HCEC 1CT (cell line): ENCODE measurements around the gene NKTR.
"Not testable (repeated sequence)": the region's sequence is repeated elsewhere in the genome, so short reads cannot be mapped to it uniquely, and the experiment has no call there.

Experiments
- DNase-seq: peaks from one replicate; pipeline ENCODE4 v3.0.0-alpha.2; 2017

The NKTR gene

DNA sequence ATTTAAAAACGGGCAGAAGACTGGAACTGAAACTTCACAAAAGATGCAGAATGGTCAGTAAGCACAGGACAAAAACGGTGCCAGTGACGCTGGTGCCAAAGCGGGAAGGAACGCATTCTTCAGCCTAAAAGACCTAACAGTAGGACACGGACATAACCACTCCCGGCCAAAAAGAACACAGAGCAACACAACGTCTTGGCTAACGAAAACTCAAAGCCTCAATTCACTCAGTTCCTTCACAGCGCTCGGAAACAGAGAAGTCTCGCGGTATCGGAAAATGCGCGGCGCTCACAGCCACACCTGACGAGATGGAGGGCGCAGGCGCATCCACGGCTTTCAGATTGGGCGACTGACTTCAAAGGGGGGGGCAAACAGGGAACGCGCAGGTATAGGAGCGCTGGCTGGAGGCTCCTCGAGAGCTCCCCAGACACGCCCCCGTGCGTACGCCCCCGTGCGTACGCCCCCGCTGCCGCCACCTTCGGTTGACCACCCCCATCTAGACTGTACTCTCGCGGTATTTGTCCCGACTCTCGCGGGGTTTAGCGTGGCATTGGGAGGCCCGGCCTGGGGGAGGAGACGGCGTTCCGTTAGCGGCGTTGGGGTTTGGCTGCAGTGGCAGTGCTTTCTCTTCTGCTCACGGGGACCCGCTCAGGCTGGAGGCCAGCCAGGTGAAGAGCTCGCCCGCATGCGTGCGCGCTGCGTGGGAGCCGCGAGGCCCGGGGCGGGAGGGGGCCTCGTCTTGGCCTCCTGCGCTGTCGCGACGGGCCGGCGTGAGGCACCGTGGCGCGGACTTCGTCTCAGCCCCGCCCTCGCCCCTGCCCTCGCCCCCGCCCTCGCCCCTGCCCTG, at the start of gene NKTR:
TSS of gene NKTR (plus strand) at position 576 of the 847 bp plus-strand sequence. CDS start 321 bp downstream, outside the sequence.
- DNase-seq = peak; percentile 97

DNA sequence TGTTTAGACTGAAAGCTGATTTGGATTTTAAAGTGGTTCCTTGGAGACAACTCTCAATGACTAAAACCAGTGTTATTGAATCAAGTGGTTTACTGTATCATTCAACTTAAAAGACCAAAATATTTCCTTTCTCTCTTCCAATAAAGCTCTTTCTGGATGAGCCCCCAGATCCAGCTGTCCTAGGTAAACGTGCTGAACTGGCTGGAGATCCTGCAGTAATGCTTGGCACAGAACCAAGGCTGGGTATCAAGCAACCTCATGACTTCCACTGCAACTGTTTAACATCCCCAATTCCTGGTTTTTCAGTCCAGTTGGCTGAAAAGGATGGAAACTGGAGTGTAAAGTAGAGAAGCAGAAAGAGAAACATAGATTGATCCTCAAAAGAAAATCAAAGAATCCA, 47.7 kb upstream of the NKTR start:
- DNase-seq = no peak

DNA sequence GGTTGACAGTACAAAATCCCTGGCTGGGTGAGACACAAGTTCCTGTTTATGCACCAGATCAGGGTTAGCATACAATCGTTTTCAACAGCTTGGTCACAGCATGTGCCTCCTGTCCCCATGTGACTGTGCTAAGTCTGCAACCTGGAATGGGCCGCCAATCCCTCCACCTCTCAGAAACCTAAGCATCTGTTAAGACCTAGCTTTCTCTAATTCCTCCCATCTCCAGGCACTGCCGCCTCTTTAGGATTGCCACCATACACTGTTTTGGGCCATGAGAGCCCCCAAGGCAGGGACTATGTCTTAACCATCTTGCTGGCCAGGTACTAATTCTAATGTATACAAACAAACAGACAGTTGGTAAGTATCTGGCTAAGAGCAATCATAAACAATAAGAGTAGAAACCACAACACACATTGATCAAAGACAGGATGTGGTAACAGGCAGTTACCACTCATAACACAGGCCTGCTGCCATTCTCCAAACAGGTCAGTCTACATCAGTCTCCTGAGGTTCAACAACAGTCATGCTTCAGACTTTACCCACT, 44.3 kb upstream of the NKTR start:
- no peak for DNase-seq

DNA sequence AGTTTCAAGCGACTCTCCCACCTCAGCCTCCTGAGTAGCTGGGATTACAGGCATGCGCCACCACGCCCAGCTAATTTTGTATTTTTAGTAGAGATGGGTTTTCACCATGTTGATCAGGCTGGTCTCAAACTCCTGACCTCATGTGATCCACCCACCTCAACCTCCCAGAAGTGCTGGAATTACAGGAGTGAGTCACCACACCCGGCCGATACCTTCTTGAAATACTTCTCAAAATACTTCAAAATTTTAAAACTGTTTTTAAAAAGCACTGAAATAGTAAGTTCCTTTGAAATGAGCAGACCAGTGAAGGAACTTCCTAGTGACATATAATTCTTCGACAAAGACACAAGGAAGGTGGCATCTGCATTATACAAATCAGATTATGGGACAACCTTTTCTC, 43.7 kb upstream of the NKTR start:
- DNase-seq = not testable (repeated sequence)

DNA sequence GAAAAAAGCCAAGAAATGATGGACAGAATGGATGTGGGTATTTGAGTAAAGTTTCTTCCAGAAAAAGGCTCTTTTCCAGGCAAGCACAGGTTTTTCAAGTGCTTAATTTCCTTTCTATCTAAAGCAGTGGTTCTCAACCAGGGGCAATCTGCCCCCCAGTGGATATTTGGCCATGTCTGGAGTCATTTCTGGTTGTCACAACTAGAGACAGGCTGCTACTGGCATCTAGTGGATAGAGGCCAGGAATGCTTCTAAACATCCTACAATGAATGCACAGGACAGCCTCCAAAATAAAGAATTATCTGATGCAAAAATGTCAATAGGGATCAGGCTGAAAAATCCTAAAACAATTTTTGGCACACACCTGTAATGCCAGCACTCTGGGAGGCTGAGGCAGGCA, 42.6 kb upstream of the NKTR start:
- DNase-seq = no peak

DNA sequence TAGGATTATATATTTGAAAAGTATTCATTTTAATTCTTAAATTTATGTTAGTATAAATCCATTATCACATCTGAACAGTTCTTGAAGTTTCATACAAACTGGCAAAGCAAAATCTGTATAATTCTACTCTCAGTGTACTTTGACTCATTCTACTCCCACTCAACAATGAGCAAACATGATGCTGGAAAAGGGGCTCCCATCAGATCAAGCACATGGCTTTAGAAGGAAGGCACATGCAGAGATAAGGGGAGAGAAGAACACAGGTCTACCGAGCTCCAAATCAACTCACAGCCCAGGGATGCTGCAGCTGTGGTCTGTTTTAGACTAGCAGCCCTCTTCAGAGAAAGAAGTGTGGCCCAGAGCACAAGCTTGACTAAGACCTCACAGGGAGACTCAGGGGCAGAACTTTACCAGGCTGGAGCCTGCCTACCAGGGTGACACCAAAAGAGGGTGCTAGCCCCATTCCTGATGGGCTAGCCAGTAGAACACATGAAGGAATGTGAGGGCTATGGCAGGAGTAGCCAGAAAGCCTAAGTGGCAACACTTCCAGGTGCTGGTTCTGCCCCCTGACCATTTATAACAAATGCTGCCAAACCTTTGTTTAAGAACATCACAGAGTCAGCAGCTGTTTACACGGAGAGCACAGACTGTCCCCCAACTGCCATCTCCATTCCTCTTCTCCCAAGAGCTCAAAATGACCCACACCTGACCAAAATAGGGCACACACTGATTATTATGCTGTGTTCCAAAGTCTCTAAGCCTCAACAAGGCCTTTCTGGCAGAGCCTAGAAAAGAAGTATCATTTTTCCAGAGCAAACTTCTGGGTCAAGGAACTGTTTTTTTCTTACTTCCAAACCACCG, 38.2 kb upstream of the NKTR start:
- no peak for DNase-seq

DNA sequence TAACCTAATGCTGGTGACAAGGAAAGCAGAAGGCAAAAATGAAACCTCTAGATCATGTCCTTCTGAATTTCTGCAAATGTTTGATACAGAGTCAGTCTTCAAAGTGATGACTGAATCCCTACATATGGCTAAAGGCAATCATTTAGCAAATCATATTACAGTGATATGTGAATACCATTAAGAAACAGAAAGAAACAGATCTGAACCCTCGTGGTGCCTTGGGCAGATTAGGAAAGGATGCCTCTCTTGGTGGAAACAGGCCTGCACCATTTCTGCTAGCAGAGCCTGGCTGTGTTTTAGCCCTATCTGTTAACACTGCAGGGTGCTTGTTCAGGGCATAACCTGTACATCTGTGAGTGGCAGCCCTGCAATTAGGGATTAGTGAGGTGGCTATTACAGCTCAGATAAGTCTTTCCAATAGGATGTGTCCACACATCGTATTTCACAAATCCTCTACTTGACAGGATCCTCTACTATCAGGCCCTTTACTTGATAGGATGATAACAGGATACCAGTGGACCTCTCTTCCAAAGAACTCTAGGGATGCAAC, 30.8 kb upstream of the NKTR start:
- no peak for DNase-seq

DNA sequence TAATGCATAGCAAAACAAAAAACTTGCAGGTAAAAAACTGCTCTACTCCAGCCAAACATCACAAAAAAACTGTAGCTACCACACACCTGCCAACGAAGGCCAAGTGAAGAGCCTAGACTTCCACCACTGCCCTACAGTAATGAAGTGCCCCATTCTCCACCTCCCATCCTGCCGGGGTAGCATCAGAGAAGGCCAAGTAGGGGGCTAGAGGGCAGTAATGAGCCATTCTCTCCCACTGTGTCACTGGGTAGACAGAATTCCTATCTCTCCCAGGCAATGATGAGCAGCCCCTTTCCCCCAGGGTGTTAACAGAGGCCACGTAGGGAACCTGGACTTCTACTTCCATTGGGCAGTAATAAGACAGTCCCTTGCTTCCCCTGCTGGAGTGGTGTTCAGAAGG, 28.2 kb upstream of the NKTR start:
- peak; percentile 39 for DNase-seq

DNA sequence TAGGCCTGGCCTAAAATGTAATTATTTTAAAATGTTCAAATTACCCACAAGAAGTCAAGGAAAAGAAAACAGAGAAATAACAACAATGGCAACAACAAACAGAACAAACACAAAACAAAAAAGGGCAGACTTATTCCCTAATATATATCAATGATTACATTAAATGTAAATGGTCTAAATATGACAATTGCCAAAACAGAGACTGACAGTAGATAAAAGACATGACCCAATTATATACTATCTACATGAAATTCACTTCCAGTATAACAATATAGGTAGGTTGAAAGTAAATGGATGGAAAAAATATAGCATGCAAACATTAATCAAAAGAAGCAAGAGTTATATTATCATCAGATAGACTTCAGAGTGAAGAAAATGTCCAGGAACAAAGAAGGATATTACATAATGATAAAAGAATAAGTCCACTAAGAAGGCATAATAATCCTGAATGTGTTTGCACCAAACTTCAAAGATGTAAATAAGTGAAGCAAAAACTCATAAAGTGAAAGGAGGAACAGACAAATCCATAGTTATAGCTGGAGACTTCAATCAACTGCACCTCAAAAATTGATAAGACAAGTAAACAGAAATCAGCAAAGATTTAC, 25.2 kb upstream of the NKTR start:
- DNase-seq = no peak

DNA sequence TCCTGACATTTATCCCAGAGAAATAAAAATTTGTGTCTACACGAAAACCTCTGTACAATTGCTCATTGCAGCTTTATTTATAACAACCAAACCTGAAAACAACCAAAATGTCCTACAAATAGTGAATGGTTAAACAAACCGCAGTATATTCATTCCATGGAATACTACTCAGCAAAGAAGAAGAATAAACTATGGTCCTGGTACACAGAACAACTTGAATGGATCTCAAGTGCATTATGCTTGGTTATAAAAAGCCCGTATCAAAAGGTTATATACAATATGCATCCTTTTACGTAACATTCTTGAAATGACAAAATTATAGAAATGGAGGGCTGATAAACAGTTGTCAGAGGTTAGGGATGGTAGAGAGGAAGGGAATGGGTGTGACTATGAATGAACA, 22.4 kb upstream of the NKTR start:
- no peak for DNase-seq

DNA sequence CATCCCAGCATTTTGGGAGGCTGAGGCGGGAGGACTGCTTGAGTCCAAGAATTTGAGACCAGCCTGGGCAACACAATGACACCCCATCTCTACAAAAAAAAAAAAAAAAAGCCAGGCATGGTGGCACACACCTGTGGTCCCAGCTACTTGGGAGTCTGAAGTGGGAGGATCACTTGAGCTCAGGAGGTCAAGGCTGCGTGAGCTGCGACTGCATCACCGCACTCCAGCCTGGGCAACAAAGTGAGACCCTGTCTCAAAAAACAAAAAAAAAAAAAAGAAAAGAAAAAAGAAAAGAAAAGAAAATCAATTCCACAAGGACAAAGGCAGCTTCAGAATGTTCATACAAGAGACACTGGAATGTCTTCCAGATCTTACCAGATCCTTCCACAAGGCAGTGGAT, 21.1 kb upstream of the NKTR start:
- not testable (repeated sequence) for DNase-seq

DNA sequence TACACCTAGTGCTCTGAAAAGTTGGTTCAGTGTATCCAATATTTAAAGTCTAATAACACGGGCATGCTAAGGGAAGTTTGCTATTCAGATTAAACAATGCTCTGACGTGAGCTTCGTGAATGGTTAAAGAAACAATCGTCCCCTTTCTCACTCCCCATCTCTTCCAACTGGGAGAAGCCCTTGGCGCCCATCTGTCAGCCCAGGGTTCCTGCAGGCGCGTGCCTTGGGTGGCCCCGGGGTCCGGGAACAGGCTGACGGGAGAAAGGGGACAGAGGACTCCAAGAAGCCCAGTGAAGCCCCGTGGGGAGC, 19.1 kb upstream of the NKTR start:
- no peak for DNase-seq

DNA sequence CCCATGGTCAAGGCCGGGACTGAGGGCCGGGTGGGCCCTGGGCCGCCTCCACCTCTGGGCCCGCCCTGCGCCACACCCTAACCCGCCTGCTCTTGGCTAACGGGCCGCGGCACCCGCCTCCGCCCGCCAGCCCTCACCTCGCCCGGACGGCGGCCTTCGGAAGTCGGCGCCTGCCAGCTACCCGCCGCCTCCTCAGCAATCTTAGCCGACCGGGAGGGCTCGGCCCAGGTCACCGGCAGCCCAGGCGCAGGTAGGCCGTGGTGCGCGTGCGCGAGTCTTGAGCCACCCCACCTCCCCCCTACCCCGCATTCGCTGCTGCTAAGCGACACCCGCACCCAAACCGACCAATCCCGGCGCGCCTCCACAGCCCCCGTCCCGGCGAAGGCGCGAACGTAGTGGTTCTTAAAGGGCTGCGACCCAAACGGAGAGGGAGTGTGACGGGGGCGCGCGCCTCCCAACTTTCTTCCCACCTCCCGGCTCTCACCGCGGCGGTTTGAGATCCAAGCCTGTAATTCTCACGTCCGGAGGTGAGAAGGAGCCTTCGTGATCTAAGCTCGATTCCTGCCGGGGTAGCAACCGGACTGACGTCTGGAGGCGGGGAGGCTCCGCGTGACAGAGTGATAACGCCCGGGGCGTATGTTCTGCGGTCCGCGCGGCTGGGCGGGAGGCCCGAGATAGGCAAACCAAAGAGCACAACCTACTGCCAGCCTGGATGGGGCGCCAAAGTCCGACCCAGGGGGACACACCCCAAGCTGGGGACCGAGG, 18.6 kb upstream of the NKTR start, which contains the start of gene SEC22C:
TSS of gene SEC22C (minus strand) at position 259 of the 765 bp plus-strand sequence. CDS start 12,921 bp downstream, outside the sequence.
- DNase-seq = peak; percentile 98

DNA sequence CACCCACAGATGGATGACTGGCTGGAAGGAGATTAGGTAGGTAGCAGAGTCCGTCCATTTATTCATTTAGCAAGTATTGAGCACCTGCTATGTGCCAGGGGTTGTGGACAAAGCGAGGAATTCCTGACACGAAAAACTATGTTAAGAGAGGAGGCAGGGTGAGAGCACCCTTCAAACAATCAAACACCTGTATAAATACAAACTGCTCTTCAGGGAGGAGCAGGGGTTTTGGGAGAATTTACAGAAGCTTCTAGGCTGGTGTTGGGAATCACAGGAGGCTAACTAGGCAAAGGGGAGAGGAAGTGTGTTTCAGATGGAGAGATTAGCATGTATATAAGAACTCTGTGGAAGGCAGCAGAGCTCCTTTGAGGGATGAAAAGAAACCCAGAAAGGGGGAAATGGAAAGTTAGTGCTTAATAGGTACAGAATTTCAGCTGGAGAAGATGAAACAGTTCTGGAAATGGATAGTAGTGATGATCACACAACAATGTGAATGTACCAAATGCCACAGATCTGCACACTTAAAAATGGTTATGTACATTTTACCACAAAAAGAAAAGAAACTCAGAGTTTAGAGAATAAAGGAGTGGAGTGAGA, 17.9 kb upstream of the NKTR start:
- no peak for DNase-seq

DNA sequence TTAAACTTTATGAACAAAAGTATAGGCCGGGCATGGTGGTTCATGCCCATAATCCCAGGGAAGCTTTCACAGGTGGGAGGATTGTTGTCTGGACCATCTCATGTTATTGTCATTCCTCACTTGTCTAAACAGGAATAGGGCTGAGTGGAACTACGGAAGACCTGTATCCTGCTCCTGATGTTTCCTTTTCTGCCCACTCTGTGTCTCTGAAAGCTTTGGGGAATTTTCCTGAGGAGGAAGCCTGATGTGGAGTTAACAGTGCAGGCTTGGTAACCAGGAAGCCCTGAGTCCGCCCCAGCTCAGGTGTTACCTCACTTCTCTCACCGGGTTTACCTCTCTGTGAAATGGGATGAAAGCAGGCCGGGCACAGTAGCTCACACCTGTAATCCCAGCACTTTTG, 11.9 kb upstream of the NKTR start:
- no peak for DNase-seq

DNA sequence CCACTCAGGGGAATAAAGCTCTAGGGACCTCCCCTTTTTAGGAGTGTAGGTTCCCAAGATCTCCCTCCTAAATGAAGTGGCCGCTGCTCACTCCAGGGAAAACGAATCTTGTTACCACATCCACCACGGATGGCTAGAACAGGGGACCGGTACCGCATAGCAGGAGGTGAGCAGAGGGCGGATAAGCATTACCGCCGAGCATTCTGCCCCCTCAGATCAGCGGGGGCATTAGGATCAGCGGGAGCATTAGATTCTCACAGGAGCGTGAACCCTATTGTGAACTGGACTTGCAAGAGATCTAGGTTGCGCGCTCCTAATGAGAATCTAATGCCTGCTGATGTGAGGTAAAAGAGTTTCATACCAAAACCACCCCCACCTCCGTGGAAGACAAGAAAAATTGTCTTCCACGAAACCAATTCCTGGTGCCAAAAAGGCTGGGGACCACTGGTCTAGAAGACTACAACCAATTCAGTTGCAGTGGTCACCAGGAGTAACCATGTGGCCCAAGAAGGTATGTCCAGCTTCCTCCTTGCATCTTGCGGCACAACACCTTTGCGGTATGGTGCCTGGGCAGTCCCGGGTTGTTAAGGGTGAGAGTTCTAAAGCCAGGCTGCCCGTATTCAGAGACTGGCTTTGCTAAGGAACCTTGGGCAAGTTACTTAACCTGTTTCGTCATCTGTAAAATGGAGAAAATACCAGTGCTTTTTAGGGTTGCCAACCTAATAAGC, 10.9 kb upstream of the NKTR start:
- no peak for DNase-seq

DNA sequence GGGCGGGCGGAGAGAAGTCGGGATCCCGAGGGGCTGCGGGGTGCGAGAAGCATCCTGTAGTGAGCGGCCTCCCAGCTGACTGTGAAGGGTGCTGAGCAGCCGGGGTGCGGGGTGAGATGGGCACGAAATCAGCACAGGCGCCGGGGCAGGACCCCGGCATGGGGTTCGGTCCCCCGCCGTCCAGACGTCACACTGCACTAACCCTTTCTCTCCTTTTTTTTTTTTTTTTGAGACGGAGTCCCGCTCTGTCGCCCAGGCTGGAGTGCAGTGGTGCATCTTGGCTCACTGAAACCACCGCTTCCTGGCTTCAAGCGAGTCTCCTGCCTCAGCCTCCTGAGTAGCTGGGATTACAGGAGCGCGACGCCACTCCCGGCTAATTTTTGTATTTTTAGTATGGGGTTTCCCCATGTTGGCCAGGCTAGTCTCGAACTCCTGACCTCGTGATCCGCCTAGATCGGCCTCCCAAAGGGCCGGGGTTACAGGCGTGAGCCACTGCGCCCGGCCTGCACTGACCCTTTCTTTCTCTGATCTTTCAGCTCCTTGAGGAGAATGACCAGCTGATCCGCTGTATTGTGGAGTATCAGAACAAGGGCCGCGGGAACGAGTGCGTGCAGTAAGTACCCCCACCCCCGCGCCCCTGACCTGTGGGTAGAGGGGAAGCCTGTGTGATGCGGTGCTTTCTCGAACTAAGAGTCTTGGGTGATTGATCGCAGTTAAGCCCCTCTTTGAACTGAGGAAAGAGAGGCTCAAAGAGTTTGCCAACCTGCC, 9.3 kb upstream of the NKTR start:
- no peak for DNase-seq

DNA sequence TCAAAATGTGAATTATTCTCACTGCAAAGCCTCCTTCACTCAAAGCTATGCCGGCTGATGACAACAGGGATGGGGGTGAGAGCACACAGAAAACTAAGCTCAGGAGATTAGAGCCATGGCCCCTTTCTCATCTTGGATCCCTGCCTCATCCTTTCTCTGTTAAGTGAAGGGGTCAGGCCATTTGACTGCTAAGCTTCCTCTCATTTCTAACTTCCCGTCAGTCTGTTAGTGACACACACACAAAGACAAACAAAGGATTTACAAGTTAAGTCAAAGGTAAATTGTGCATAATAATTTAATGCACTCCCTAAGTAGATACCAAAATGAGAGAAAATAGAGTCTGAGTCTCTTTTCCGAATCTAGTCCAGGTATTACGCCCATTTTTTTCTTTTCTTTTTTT, 8.7 kb upstream of the NKTR start:
- DNase-seq = no peak

DNA sequence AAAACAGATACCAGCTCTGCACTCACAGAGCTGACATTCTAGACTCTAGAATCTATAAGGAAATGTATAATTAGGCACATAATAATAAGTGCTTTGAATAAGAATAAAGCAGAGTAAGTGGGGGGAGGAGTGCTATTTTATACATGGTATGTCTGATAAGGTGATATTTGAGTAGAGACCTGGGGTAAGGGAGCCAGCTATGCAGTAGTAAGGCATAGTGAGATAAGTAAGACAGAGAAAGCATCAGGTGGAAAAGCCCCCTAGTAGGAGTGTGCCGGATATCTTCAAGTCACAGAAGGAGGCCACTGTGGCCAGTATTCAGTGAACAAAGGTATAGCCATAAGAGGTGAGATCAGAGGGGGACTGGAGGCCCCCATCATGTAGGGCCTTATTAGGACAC, 6.9 kb upstream of the NKTR start:
- DNase-seq = no peak

DNA sequence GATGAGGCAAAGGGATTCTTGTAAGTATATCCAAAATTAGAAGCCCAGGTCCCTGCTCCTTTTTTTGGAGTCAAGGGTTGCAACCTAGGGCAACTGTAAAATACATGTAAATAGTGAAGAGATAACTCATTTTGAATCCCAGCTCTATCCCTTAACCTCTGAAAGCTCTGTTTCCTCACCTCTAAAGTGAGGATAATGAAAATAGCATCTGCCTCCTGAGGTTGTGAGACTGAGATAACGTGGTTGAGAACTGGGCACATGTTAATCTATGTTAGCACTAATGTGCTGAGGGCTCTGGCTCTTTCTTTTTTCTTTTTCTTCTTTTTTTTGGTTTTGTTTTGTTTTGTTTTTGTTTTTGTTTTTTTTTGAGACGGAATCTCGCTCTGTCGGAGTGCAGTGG, 4.8 kb upstream of the NKTR start:
- DNase-seq = no peak
